H1 (cell line): Measurements from ENCODE around the gene MXD1. TPM values are rescaled to one million over a fixed set of nuclear protein-coding genes. Genes with fewer than 3 reads are reported as not detected.

Source experiments
- BRCA1 ChIP-seq: IDR thresholded peaks from 2 replicates; pipeline ENCODE4 v1.6.1; 2012; ENCODE audit warnings: low read depth, low read length, improper control_type of control experiment
- CREB1 ChIP-seq: IDR thresholded peaks from 2 replicates; pipeline ENCODE4 v1.6.1; 2012; ENCODE audit warnings: inconsistent platforms
- POU5F1 ChIP-seq: IDR thresholded peaks from 2 replicates; pipeline ENCODE4 v1.6.1; 2011; ENCODE audit warnings: low read depth, mild to moderate bottlenecking, low read length, moderate library complexity
- RAD21 ChIP-seq, 2 experiments: IDR thresholded peaks in 1 of 2; conservative IDR thresholded peaks in 1 of 2; 2 replicates each; pipeline ENCODE4 v1.6.1; 2011; ENCODE audit warnings: low read depth in 2 of 2, low read length in 2 of 2, improper control_type of control experiment in 1 of 2, inconsistent platforms in 1 of 2, mild to moderate bottlenecking in 1 of 2, moderate library complexity in 1 of 2
- USF2 ChIP-seq: IDR thresholded peaks from 2 replicates; pipeline ENCODE4 v1.6.1; 2011; ENCODE audit warnings: low read length, improper control_type of control experiment
- polyA plus RNA-seq, 7 experiments: library from polyadenylated mRNA; depleted of rRNA in 3 of 7; stranded (reverse) in 5 of 7; unstranded in 2 of 7; fragments of >200 nt in 5 of 7; fragments of 200-250 nt in 2 of 7; gene quantifications; 1 replicate in 5 of 7; 2 replicates in 1 of 7; 4 replicates in 1 of 7; pipeline versions ENCODE4 v1.2.1 to v1.2.3, GENCODE V29; 2011 to 2013; ENCODE audit warnings: missing spikeins in 2 of 7, mixed read lengths in 2 of 7
- total RNA-seq: library from RNA; stranded (reverse); fragmentation: NEBNext Ultra II Directional; extraction: Animal tissue kit (Norgen Biotek cat#: 25700); gene quantifications from 2 replicates; pipeline ENCODE4 v1.2.1, GENCODE V29; 2021

The MXD1 gene
- total and polyA plus RNA-seq, 2 of the 8 experiments (the other 6 are each of a cell fraction or from before 2014, with no cell fraction given): 1.6 to 2.6 TPM

- TF ChIP-seq USF2 (no peak), CREB1 (no peak), POU5F1 (no peak), BRCA1 (no peak), RAD21 (IDR thresholded peaks at IDR 0.05 in 1 of 2, conservative IDR thresholded peaks at IDR 0.05 in 1 of 2; ENCODE audit: low read depth in 2 of 2, low read length in 2 of 2) (no peak)
Measured at GRCh38 chr2:69945441-69945840, 30.5 kb downstream of the MXD1 start (continued).
